HL-60 (cell line): ENCODE measurements around the gene COL19A1.

ENCODE experiments used
- POLR2AphosphoS5 ChIP-seq: IDR thresholded peaks from 2 replicates; pipeline ENCODE4 v1.6.1; 2012; ENCODE audit warnings: low read depth
- TF ChIP-seq, protein P1 (sequence below): IDR thresholded peaks from one replicate; pipeline ENCODE4 v1.5.1; 2011; ENCODE audit warnings: low read length, control low read depth, inconsistent platforms; ENCODE audit not compliant: insufficient read depth
- TF ChIP-seq, protein P2 (sequence below): IDR thresholded peaks from 2 replicates; pipeline ENCODE4 v1.6.1; 2012; ENCODE audit warnings: low read depth; ENCODE audit not compliant: insufficient replicate concordance

DNA sequence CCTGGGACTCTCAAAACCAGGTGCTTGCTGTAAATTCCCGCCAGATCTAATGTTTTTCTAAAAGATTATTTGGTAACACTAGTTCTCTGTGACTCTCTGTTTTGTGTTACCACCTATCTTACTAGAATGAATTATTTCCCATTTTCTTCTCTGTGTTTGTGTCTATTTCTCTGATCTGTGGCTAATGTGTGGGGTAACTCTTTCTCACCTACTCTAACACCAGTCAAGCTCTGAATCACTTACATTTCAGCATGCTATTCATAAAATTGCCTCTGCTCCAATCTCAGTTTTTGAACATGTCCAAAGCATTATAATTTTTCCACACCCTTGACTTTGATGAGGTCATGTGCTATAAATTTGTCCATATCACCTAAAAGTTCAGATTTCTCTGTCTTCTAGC lies 23.2 kb upstream of the COL19A1 start:
- no peak for TF ChIP-seq POLR2AphosphoS5
- TF ChIP-seq, protein P1, sequence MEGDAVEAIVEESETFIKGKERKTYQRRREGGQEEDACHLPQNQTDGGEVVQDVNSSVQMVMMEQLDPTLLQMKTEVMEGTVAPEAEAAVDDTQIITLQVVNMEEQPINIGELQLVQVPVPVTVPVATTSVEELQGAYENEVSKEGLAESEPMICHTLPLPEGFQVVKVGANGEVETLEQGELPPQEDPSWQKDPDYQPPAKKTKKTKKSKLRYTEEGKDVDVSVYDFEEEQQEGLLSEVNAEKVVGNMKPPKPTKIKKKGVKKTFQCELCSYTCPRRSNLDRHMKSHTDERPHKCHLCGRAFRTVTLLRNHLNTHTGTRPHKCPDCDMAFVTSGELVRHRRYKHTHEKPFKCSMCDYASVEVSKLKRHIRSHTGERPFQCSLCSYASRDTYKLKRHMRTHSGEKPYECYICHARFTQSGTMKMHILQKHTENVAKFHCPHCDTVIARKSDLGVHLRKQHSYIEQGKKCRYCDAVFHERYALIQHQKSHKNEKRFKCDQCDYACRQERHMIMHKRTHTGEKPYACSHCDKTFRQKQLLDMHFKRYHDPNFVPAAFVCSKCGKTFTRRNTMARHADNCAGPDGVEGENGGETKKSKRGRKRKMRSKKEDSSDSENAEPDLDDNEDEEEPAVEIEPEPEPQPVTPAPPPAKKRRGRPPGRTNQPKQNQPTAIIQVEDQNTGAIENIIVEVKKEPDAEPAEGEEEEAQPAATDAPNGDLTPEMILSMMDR: no peak
- TF ChIP-seq, protein P2, sequence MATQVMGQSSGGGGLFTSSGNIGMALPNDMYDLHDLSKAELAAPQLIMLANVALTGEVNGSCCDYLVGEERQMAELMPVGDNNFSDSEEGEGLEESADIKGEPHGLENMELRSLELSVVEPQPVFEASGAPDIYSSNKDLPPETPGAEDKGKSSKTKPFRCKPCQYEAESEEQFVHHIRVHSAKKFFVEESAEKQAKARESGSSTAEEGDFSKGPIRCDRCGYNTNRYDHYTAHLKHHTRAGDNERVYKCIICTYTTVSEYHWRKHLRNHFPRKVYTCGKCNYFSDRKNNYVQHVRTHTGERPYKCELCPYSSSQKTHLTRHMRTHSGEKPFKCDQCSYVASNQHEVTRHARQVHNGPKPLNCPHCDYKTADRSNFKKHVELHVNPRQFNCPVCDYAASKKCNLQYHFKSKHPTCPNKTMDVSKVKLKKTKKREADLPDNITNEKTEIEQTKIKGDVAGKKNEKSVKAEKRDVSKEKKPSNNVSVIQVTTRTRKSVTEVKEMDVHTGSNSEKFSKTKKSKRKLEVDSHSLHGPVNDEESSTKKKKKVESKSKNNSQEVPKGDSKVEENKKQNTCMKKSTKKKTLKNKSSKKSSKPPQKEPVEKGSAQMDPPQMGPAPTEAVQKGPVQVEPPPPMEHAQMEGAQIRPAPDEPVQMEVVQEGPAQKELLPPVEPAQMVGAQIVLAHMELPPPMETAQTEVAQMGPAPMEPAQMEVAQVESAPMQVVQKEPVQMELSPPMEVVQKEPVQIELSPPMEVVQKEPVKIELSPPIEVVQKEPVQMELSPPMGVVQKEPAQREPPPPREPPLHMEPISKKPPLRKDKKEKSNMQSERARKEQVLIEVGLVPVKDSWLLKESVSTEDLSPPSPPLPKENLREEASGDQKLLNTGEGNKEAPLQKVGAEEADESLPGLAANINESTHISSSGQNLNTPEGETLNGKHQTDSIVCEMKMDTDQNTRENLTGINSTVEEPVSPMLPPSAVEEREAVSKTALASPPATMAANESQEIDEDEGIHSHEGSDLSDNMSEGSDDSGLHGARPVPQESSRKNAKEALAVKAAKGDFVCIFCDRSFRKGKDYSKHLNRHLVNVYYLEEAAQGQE: no peak
